ENCODE results near the gene DSCAM. TPM values are rescaled to one million over a fixed set of nuclear protein-coding genes. Genes with fewer than 3 reads are reported as not detected.

Gene DSCAM
- total RNA-seq, 6 experiments from 2014 or later: 1.0 to 1.3 (median 1.1) TPM

GRCh38 chr21:40013001-40013735, 833.8 kb downstream of the DSCAM start:
- no peaks in the 10 kb centered on the region; the same call in none of the 2 replicates for H3K27me3 Mint-ChIP-seq (ENCODE audit: insufficient read depth)
- no peak overlapping the region for H3K27ac Mint-ChIP-seq
- DNase-seq: no peak
- no peak overlapping the region for H3K4me3 Mint-ChIP-seq
- H3K4me1 Mint-ChIP-seq (ENCODE audit: low read depth): no peaks in the 10 kb centered on the region
- H3K36me3 Mint-ChIP-seq (ENCODE audit: low read depth): peaks cover 9% of the 10 kb centered on the region; the same call in 1 of the 2 replicates
- TF ChIP-seq, protein P1, sequence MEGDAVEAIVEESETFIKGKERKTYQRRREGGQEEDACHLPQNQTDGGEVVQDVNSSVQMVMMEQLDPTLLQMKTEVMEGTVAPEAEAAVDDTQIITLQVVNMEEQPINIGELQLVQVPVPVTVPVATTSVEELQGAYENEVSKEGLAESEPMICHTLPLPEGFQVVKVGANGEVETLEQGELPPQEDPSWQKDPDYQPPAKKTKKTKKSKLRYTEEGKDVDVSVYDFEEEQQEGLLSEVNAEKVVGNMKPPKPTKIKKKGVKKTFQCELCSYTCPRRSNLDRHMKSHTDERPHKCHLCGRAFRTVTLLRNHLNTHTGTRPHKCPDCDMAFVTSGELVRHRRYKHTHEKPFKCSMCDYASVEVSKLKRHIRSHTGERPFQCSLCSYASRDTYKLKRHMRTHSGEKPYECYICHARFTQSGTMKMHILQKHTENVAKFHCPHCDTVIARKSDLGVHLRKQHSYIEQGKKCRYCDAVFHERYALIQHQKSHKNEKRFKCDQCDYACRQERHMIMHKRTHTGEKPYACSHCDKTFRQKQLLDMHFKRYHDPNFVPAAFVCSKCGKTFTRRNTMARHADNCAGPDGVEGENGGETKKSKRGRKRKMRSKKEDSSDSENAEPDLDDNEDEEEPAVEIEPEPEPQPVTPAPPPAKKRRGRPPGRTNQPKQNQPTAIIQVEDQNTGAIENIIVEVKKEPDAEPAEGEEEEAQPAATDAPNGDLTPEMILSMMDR (IDR thresholded peaks at IDR 0.05): no peak
- peaks cover 50% of the 10 kb centered on the region for H3K9me3 Mint-ChIP-seq

DNA sequence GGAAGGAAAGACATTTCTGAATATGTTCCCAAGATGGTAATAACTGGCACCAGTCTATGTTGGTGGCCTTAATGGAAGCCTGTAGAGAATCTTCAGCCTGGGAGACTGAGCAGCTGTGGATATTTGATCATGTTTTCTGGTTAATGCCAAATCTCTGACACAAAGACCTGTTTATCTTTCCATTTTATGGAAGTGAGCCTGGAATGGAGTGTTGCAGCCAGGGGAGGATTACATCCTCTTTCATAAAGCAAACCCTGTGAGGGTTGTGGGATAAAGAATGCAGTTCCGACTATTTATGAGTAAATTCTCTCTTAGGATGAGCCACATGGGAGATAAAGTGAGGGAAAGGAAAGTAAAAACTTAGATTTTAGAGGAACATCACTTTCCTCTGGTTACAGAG, 835.6 kb downstream of the DSCAM start:
- Mint-ChIP-seq H3K36me3 (ENCODE audit: low read depth) (peaks cover 9% of the 10 kb centered on the region; the same call in 1 of the 2 replicates), H3K4me3 (no peak overlapping the region), H3K9me3 (peaks cover 59% of the 10 kb centered on the region), H3K4me1 (ENCODE audit: low read depth) (no peaks in the 10 kb centered on the region), H3K27ac (no peak overlapping the region), H3K27me3 (ENCODE audit: insufficient read depth) (no peaks in the 10 kb centered on the region; the same call in none of the 2 replicates)
- TF ChIP-seq, protein P1 (IDR thresholded peaks at IDR 0.05): no peak
- no peak for DNase-seq

DNA sequence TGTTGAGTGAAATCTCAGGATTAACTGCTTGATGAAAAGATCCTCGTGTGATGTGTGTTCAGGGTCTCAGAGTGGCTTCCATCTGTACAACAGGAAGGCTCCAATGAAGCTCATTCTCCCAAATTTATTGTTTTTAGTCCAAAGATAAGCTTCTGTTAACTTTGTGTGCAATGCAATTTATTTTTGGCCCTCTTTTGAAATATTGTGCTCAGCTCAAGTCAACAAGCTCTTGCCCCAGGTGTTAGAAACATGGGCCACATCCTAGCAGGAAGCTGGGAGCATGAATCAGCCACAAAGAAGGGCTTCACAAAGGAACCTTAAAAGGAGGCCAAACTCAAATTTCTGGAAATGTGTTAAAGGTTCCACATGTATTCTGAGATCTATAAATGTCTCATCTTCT, 844.0 kb downstream of the DSCAM start:
- no peak for DNase-seq

GRCh38 chr21:39984286-39984991, 862.5 kb downstream of the DSCAM start:
- no peak for DNase-seq
- Mint-ChIP-seq H3K36me3 (ENCODE audit: low read depth) (no peaks in the 10 kb centered on the region), H3K27me3 (ENCODE audit: insufficient read depth) (no peaks in the 10 kb centered on the region), H3K9me3 (peaks cover 15% of the 10 kb centered on the region), H3K4me3 (no peak overlapping the region), H3K4me1 (ENCODE audit: low read depth) (no peaks in the 10 kb centered on the region), H3K27ac (no peak overlapping the region)
- TF ChIP-seq, protein P1 (IDR thresholded peaks at IDR 0.05): no peak

More for the DNA sequence above, 844.0 kb downstream of the DSCAM start:
- Mint-ChIP-seq H3K4me1 (ENCODE audit: low read depth) (no peaks in the 10 kb centered on the region), H3K4me3 (no peak overlapping the region), H3K27me3 (ENCODE audit: insufficient read depth) (peaks cover 1% of the 10 kb centered on the region; the same call in 1 of the 2 replicates), H3K27ac (no peak overlapping the region), H3K9me3 (peaks cover 56% of the 10 kb centered on the region), H3K36me3 (ENCODE audit: low read depth) (no peaks in the 10 kb centered on the region)
- TF ChIP-seq, protein P1 (IDR thresholded peaks at IDR 0.05): no peak

DNA sequence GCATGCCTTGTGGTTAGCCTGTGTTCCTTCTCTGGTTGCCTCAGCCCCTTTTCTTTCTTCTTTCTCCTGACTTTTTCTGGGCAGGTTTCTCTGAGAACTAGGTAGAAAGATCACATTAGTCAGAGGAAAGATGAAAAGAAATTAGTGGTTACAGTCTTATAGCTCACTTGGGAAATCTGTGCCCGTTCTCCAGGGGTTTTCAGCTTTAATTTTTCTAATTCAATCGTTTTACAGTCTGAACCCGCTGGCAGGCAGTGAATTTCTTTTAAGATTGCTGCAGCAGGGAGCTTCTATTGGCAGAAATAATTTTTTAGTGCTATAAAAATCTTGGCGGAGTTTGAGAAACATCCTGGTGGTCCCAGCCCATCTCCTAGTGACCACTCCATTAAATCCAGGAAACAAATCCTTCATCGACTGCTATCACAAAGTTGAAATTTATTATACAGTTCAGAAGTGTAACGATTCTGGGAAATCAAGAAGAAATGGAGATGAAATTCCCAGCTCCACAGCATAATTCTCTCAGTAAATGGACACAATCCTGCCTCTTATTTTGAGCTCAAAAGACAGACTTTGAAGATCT, 866.6 kb downstream of the DSCAM start:
- H3K4me1 Mint-ChIP-seq (ENCODE audit: low read depth): no peaks in the 10 kb centered on the region
- no peak overlapping the region for H3K4me3 Mint-ChIP-seq
- TF ChIP-seq, protein P1 (IDR thresholded peaks at IDR 0.05): no peak
- no peak for DNase-seq
- peaks cover 5% of the 10 kb centered on the region for H3K27me3 Mint-ChIP-seq (ENCODE audit: insufficient read depth)
- H3K36me3 Mint-ChIP-seq (ENCODE audit: low read depth): no peaks in the 10 kb centered on the region
- no peak overlapping the region for H3K27ac Mint-ChIP-seq
- peaks cover 26% of the 10 kb centered on the region for H3K9me3 Mint-ChIP-seq

All from HFFc6 (cell line).